Kidney (tissue), 14 donors: ENCODE results near the gene JAZF1. TPM values are rescaled to one million over a fixed set of nuclear protein-coding genes. Genes with fewer than 3 reads are reported as not detected.

Experiments
- DNase-seq, 5 donors: peaks; one replicate each; pipeline ENCODE4 v3.0.0-alpha.2; 2013 to 2020
- FAIRE-seq: peaks from 2 replicates; lab custom pipeline; 2012; peaks lifted over from hg19 to GRCh38; lab: Jason Lieb, UNC
- H3K27ac ChIP-seq, 2 donors: one replicate each; pipeline ENCODE4 v1.7.0; 2013; ENCODE audit warnings: low read depth in 2 of 2, low read length in 2 of 2, inconsistent platforms in 1 of 2
- H3K27me3 ChIP-seq: one replicate; pipeline ENCODE4 v1.7.1; 2013; ENCODE audit warnings: low read length, inconsistent platforms; ENCODE audit not compliant: control insufficient read depth, insufficient read depth
- H3K36me3 ChIP-seq, 3 donors: one replicate each; pipeline versions ENCODE4 v1.7.0 to v1.7.1; 2013; ENCODE audit warnings: low read length in 3 of 3, control low read depth in 1 of 3, inconsistent platforms in 1 of 3; ENCODE audit not compliant: insufficient read depth in 3 of 3, control insufficient read depth in 2 of 3
- H3K4me1 ChIP-seq, 3 donors: one replicate each; pipeline versions ENCODE4 v1.7.0 to v1.7.1; 2013; ENCODE audit warnings: low read length in 3 of 3, inconsistent platforms in 1 of 3, low read depth in 1 of 3; ENCODE audit not compliant: control insufficient read depth in 2 of 3, insufficient read depth in 2 of 3
- H3K4me3 ChIP-seq, 3 donors: one replicate each; pipeline versions ENCODE4 v1.7.0 to v1.8.1; 2013; ENCODE audit warnings: low read length in 3 of 3, control low read depth in 1 of 3, inconsistent platforms in 1 of 3
- H3K9ac ChIP-seq, 3 donors: one replicate each; pipeline versions ENCODE4 v1.7.0 to v1.7.1; 2013; ENCODE audit warnings: low read length in 3 of 3, control low read depth in 1 of 3, inconsistent platforms in 1 of 3
- H3K9me3 ChIP-seq, 3 donors: one replicate each; pipeline versions ENCODE4 v1.7.0 to v1.7.1; 2013; ENCODE audit warnings: low read length in 3 of 3, control low read depth in 1 of 3, inconsistent platforms in 1 of 3; ENCODE audit not compliant: control insufficient read depth in 2 of 3, insufficient read depth in 1 of 3
- intact Hi-C: fragments of 100-400 bp; cut with DNase I; formaldehyde crosslinking; loops from one replicate; pipeline ENCODE4 v1.11.1; 2022
- polyA plus RNA-seq: library from polyadenylated mRNA; stranded (reverse); fragments of 350-450 nt; fragmentation: Illumina TruSeq; extraction: RNeasy Lipid Tissue Mini Kit (QIAGEN cat#74804); gene quantifications from one replicate; pipeline ENCODE4 v1.2.3, GENCODE V29; 2014; ENCODE audit warnings: low read depth, low replicate concordance; ENCODE audit not compliant: insufficient read depth
- total RNA-seq: library from RNA; stranded (reverse); fragmentation: NEBNext Ultra II Directional; extraction: Animal tissue kit (Norgen Biotek cat#: 25700); gene quantifications from one replicate; pipeline ENCODE4 v1.2.1, GENCODE V29; 2021
- TF ChIP-seq, protein P1 (sequence below): IDR thresholded peaks from 3 replicates; pipeline ENCODE4 v1.5.1; 2012; ENCODE audit warnings: mild to moderate bottlenecking, moderate library complexity, borderline replicate concordance; ENCODE audit not compliant: insufficient read depth; ENCODE audit errors: extremely low read depth
- donor health status: control.
- donor health status: control.
- donor health status: control.
- donor health status: control.
- donor health status: control.
- donor health status: DM: yes; HTN: yes; CAD: no.
- donor health status: Normal renal cell carcinoma (clear cell type).

JAZF1 gene
- total and polyA plus RNA-seq, 2 donors from 2014 or later, result 5.7 to 13.1 TPM

DNA sequence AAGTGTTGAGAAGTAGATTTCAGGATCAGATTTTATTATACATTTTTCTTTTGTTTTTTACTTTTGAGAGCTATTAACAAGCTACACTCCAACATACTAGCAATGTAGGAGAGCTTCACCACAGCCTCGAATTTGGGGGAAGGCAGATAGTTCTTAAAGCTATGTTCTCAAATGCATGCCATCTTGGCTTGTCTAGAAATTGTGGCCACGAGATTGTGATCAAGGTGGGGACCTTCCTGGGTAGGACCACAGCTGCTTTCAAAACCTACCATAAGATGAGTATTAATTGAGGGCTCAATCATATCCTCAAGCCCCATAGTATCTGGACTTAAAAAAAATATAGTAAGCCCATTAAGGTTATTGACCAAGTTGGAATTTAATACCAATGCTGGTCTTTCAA, 27.9 kb upstream of the JAZF1 start:
- no peak overlapping the region for H3K4me3 ChIP-seq
- no peak for DNase-seq
- no peaks in the 10 kb centered on the region for H3K27me3 ChIP-seq
- FAIRE-seq, result no peak
- H3K4me1 ChIP-seq, result no peaks in the 10 kb centered on the region
- H3K27ac ChIP-seq, result no peak overlapping the region
- H3K9me3 ChIP-seq, result no peaks in the 10 kb centered on the region
- H3K36me3 ChIP-seq, result no peaks in the 10 kb centered on the region
- intact Hi-C loops, result no loop called here
- H3K9ac ChIP-seq, result no peak overlapping the region
- TF ChIP-seq, protein P1, sequence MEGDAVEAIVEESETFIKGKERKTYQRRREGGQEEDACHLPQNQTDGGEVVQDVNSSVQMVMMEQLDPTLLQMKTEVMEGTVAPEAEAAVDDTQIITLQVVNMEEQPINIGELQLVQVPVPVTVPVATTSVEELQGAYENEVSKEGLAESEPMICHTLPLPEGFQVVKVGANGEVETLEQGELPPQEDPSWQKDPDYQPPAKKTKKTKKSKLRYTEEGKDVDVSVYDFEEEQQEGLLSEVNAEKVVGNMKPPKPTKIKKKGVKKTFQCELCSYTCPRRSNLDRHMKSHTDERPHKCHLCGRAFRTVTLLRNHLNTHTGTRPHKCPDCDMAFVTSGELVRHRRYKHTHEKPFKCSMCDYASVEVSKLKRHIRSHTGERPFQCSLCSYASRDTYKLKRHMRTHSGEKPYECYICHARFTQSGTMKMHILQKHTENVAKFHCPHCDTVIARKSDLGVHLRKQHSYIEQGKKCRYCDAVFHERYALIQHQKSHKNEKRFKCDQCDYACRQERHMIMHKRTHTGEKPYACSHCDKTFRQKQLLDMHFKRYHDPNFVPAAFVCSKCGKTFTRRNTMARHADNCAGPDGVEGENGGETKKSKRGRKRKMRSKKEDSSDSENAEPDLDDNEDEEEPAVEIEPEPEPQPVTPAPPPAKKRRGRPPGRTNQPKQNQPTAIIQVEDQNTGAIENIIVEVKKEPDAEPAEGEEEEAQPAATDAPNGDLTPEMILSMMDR, result no peak

DNA sequence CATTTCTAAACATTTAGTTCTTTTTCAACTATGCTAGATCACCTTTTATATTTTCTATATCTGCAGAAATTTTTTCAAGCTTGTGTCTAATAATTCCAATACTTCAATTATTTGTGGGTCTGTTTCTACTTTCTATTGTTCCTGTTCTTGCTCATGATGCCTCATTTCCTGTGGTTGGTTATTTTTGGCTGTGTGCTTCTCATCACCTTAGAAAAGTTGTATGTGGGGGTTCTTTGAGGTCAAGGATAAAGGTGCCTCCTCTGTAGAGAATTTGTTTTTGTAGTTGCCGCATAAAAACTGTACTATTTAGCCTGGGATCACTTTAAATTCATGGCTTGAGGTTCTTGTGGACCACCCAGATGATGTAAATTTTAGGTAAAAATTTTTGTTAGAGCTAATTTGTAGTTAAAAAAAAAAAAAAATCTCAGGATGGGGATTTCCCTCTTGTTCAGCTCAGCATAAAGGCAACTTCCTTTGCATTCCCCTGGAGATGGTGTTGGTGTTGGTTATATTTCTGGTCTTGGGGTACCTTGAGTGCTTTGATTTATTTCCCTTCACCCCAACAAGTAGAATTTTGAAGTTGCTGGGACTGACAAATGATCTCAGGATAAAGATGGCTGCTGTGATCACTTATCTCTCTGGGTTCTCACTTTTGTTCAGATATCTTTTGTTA, 27.0 kb upstream of the JAZF1 start:
- Histone ChIP-seq H3K36me3 (no peaks in the 10 kb centered on the region), H3K9ac (no peak overlapping the region), H3K27ac (no peak overlapping the region), H3K9me3 (no peaks in the 10 kb centered on the region), H3K27me3 (no peaks in the 10 kb centered on the region), H3K4me3 (no peak overlapping the region), H3K4me1 (no peaks in the 10 kb centered on the region)
- DNase-seq (no peak), FAIRE-seq (no peak)
- intact Hi-C loops, result no loop called here
- TF ChIP-seq, protein P1, result no peak

DNA sequence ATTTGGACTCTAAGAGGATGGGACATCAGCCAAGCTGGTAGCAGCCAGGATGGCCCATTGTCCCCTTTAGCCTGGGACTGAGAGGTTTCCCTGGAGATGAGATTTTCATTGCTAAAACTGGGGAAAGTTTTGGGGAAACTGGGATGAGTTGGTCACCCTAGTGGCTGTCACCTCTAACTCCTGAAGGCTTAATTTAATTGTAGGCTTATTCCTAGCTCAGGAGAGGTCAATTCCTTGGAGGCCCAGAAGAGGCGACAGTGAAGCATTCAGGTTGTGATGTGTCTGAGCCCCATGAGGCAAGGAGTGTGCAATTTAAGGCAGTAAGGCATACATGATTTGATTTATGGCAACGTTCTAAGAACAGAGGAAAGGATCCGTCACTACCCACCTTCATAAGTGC, 24.9 kb upstream of the JAZF1 start:
- no peak overlapping the region for H3K27ac ChIP-seq
- intact Hi-C loops, result no loop called here
- no peaks in the 10 kb centered on the region for H3K4me1 ChIP-seq
- no peaks in the 10 kb centered on the region for H3K36me3 ChIP-seq
- TF ChIP-seq, protein P1, result no peak
- H3K9me3 ChIP-seq, result no peaks in the 10 kb centered on the region
- H3K4me3 ChIP-seq, result no peak overlapping the region
- DNase-seq, result no peak
- no peak overlapping the region for H3K9ac ChIP-seq
- H3K27me3 ChIP-seq, result no peaks in the 10 kb centered on the region
- FAIRE-seq, result no peak
